MM.1S (cell line): ENCODE results near the gene NXPH1.

Source experiments
- DNase-seq: peaks from one replicate; pipeline ENCODE4 v3.0.0-alpha.2; 2015
- H2AFZ ChIP-seq: fragments of 300-600 bp; sonication (generic); 2 replicates; pipeline ENCODE4 v1.6.0; 2016; ENCODE audit warnings: antibody characterized with exemption, low read length
- H3F3A ChIP-seq: fragments of 300-600 bp; sonication (generic); 2 replicates; pipeline ENCODE4 v1.6.1; 2016; ENCODE audit warnings: mild to moderate bottlenecking, antibody characterized with exemption, low read length, moderate library complexity, mixed read lengths; ENCODE audit not compliant: insufficient read depth
- H3K27ac ChIP-seq: fragments of 300-600 bp; sonication (generic); 2 replicates; pipeline ENCODE4 v1.5.1; 2016; ENCODE audit warnings: mild to moderate bottlenecking, low read length
- H3K27me3 ChIP-seq: fragments of 300-600 bp; sonication (generic); replicated peaks from 2 replicates; pipeline ENCODE4 v1.6.0; 2016; ENCODE audit warnings: low read length; ENCODE audit not compliant: insufficient read depth
- H3K36me3 ChIP-seq: fragments of 300-600 bp; sonication (generic); replicated peaks from 2 replicates; pipeline ENCODE4 v1.6.1; 2016; ENCODE audit warnings: mild to moderate bottlenecking, low read length, mixed read lengths; ENCODE audit not compliant: insufficient read depth
- H3K4me1 ChIP-seq: fragments of 300-600 bp; sonication (generic); 2 replicates; pipeline ENCODE4 v1.6.1; 2016; ENCODE audit warnings: low read length, mixed read lengths
- H3K4me2 ChIP-seq: fragments of 300-600 bp; sonication (generic); 2 replicates; pipeline ENCODE4 v1.6.0; 2016; ENCODE audit warnings: low read depth, low read length
- H3K4me3 ChIP-seq: fragments of 300-600 bp; sonication (generic); 2 replicates; pipeline ENCODE4 v1.5.1; 2016; ENCODE audit warnings: low read length, mixed read lengths
- H3K79me2 ChIP-seq: fragments of 300-600 bp; sonication (generic); 2 replicates; pipeline ENCODE4 v1.6.1; 2016; ENCODE audit warnings: mixed run types, low read length, mixed read lengths
- H3K9ac ChIP-seq: fragments of 300-600 bp; sonication (generic); 2 replicates; pipeline ENCODE4 v1.6.1; 2016; ENCODE audit warnings: low read length, mixed read lengths
- H3K9me2 ChIP-seq: fragments of 300-600 bp; sonication (generic); replicated peaks from 2 replicates; pipeline ENCODE4 v1.6.1; 2016; ENCODE audit warnings: mild to moderate bottlenecking, low read length, mixed read lengths; ENCODE audit not compliant: insufficient read depth
- H3K9me3 ChIP-seq: fragments of 300-600 bp; sonication (generic); replicated peaks from 2 replicates; pipeline ENCODE4 v1.6.1; 2016; ENCODE audit warnings: mild to moderate bottlenecking, low read length, mixed read lengths; ENCODE audit not compliant: insufficient read depth
- H4K20me1 ChIP-seq: fragments of 300-600 bp; sonication (generic); 2 replicates; pipeline ENCODE4 v1.6.1; 2016; ENCODE audit warnings: mild to moderate bottlenecking, low read length, moderate library complexity, mixed read lengths; ENCODE audit not compliant: insufficient read depth
- EZH2 ChIP-seq: fragments of 300-600 bp; sonication (generic); optimal IDR thresholded peaks from 2 replicates; pipeline ENCODE3; 2017; ENCODE audit warnings: low read depth, mild to moderate bottlenecking, antibody characterized with exemption, low read length, mixed read lengths
- EZH2phosphoT487 ChIP-seq: fragments of 300-600 bp; sonication (generic); IDR thresholded peaks from 2 replicates; pipeline ENCODE4 v1.6.1; 2018; ENCODE audit warnings: antibody characterized with exemption, low read length
- TF ChIP-seq, protein P1 (sequence below): fragments of 300-600 bp; sonication (generic); IDR thresholded peaks from 2 replicates; pipeline ENCODE4 v1.5.1; 2016; ENCODE audit warnings: antibody characterized with exemption, low read length, mixed read lengths

Gene NXPH1

DNA sequence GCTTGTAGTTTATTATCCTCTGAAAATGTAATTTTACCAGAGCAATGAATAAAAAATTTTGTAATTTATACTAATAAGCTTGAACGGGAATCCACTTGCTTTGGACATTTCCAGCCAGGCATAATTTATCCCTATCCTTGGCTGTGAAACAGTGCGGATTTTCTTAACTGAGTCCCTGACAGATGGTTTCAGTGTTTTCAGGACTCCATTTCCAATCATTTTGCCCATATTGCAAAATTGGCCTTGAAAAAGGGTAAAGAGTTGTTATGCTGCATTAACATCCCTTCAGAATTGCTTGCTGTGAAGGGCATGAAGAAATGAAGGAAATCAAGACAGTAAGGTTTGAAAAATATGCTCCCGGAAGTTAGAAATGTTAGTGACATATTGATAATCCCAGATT lies 57.7 kb downstream of the NXPH1 start:
- no peaks in the 10 kb centered on the region for H3K79me2 ChIP-seq
- H3F3A ChIP-seq, result no peaks in the 10 kb centered on the region
- no peak overlapping the region for H3K4me3 ChIP-seq
- H3K27ac ChIP-seq, result no peak overlapping the region
- no peaks in the 10 kb centered on the region for H4K20me1 ChIP-seq
- H3K36me3 ChIP-seq, result no peaks in the 10 kb centered on the region
- no peak for TF ChIP-seq EZH2
- TF ChIP-seq, protein P1, sequence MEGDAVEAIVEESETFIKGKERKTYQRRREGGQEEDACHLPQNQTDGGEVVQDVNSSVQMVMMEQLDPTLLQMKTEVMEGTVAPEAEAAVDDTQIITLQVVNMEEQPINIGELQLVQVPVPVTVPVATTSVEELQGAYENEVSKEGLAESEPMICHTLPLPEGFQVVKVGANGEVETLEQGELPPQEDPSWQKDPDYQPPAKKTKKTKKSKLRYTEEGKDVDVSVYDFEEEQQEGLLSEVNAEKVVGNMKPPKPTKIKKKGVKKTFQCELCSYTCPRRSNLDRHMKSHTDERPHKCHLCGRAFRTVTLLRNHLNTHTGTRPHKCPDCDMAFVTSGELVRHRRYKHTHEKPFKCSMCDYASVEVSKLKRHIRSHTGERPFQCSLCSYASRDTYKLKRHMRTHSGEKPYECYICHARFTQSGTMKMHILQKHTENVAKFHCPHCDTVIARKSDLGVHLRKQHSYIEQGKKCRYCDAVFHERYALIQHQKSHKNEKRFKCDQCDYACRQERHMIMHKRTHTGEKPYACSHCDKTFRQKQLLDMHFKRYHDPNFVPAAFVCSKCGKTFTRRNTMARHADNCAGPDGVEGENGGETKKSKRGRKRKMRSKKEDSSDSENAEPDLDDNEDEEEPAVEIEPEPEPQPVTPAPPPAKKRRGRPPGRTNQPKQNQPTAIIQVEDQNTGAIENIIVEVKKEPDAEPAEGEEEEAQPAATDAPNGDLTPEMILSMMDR, result no peak
- no peak for TF ChIP-seq EZH2phosphoT487
- H3K9me3 ChIP-seq, result no peaks in the 10 kb centered on the region
- H3K27me3 ChIP-seq, result no peaks in the 10 kb centered on the region
- H3K9me2 ChIP-seq, result no peaks in the 10 kb centered on the region
- H3K4me1 ChIP-seq, result no peaks in the 10 kb centered on the region
- DNase-seq, result no peak
- H2AFZ ChIP-seq, result no peak overlapping the region
- H3K4me2 ChIP-seq, result no peak overlapping the region
- H3K9ac ChIP-seq, result no peak overlapping the region

DNA sequence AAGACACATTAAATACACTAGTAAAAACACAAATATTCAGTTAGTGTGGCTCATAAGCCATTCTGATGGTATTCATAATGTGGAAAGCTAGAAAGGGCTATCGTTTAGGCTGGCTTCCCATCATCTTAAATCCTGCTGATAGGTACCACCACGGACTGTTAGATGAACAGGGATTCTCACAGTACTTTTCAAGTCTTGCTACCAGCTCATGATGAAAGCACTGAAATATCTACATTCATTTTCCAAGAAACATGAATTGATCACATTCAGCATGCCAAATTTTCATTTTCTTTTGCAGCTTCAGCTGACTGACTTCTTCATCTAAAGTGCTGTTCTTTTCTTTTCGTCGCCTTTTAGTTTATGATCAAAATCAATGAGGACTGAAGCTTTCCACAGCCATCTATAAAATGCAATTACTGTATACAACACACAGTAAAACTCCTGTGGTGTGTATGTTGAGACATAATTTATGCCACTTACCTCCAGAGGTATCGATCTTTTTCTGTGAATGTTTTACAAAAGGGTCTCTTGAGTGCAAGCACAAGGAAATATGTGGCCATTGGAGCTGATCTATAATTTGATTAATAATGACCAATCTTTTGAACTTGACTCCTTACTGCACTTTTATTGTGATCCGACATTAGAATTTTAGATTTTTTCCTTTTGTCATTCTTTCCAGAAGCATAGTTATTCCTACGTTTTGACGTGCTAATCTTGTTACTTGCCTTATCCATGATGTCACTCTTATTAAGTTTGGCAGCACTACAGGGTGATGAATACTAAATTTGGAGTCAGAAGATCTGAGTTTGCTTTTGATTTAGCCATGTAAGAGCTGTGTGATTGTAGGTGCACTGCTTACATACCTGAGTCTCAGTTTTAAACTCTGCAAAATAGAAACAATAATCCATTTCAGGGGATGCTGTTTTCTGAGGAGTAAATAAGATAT lies 58.4 kb downstream of the NXPH1 start:
- Histone ChIP-seq H4K20me1 (no peaks in the 10 kb centered on the region), H3K4me3 (no peak overlapping the region), H3K4me2 (no peak overlapping the region), H3K9ac (no peak overlapping the region), H3K9me3 (no peaks in the 10 kb centered on the region), H3K36me3 (no peaks in the 10 kb centered on the region), H3K9me2 (no peaks in the 10 kb centered on the region), H3K27me3 (no peaks in the 10 kb centered on the region), H3K79me2 (no peaks in the 10 kb centered on the region), H3F3A (no peaks in the 10 kb centered on the region), H3K27ac (no peak overlapping the region), H3K4me1 (no peaks in the 10 kb centered on the region), H2AFZ (no peak overlapping the region)
- DNase-seq, result no peak
- TF ChIP-seq, protein P1, result no peak
- TF ChIP-seq EZH2 (no peak), EZH2phosphoT487 (no peak)

DNA sequence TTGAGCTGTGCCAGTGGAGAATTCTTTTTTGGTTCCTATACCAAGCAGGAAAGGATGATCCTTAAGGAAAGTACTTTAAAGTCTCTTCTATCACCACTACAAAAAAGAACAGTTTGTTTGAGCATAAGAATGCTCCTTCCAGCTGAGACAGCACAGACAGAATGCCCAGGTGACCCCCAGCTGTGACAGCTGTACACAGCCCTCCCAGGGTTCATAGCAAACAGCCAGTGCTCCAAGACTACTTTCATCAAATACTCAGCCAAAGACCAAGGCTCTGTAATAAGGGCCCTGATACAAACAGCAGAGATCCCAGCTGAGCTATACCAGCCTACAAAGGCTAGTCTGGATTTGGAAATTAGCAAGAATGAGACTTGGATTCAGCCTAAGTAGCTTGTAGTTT lies 65.7 kb downstream of the NXPH1 start:
- Histone ChIP-seq H3K9ac (no peak overlapping the region), H3K4me3 (no peak overlapping the region), H2AFZ (no peak overlapping the region), H3K36me3 (no peaks in the 10 kb centered on the region), H3K4me2 (no peak overlapping the region), H3K79me2 (no peaks in the 10 kb centered on the region), H3K27ac (no peak overlapping the region), H3K9me3 (no peaks in the 10 kb centered on the region), H4K20me1 (no peaks in the 10 kb centered on the region), H3F3A (no peaks in the 10 kb centered on the region), H3K4me1 (no peaks in the 10 kb centered on the region), H3K9me2 (no peaks in the 10 kb centered on the region), H3K27me3 (no peaks in the 10 kb centered on the region)
- no peak for TF ChIP-seq EZH2
- no peak for TF ChIP-seq EZH2phosphoT487
- TF ChIP-seq, protein P1, result no peak
- no peak for DNase-seq
